Adipose tissue (tissue), 3 donors: ENCODE measurements around the gene AKR1D1. TPM values are rescaled to one million over a fixed set of nuclear protein-coding genes. Genes with fewer than 3 reads are reported as not detected.
"Not testable (repeated sequence)": the region's sequence is repeated elsewhere in the genome, so short reads cannot be mapped to it uniquely, and the experiment has no call there.

Experiments
- H3K27ac ChIP-seq: one replicate; pipeline ENCODE4 v1.5.1; 2013; ENCODE audit warnings: low read depth, low read length
- WGBS, 3 donors: extraction: QIAGEN DNeasy Blood & Tissue Kit; methylation state at CpG; one replicate each; pipeline ENCODE4 v1.1.7; 2013; 5-methylcytosine and 5-hydroxymethylcytosine counted together
- polyA plus RNA-seq, 3 donors: library from polyadenylated mRNA; stranded (reverse); fragments of 200-250 nt; gene quantifications; one replicate each; pipeline ENCODE4 v1.2.3, GENCODE V29; 2013
- donor health status: healthy with polysubstance abuse.
- donor health status: Bipolar disorder and iron deficiency.
- donor health status: healthy.

Gene AKR1D1, protein sequence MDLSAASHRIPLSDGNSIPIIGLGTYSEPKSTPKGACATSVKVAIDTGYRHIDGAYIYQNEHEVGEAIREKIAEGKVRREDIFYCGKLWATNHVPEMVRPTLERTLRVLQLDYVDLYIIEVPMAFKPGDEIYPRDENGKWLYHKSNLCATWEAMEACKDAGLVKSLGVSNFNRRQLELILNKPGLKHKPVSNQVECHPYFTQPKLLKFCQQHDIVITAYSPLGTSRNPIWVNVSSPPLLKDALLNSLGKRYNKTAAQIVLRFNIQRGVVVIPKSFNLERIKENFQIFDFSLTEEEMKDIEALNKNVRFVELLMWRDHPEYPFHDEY
- polyA plus RNA-seq, result not detected

DNA sequence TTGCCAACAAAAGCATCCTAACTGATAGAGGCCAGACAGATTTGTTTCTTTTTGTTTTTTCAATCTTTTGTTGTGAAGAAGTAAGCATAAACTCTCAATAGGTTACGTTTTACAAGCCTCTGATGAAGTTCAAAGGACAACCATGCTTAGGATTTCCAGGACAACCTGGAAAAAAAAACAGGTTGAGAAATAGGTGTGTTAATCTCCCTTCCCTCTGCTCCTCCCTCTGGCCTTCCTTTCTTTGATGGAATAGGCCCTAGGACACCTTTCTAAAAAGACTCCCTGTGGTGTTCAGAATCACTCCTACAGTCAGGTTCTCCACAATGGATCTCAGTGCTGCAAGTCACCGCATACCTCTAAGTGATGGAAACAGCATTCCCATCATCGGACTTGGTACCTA, at the start of gene AKR1D1:
TSS of gene AKR1D1 (plus strand) at position 264 of the 400 bp plus-strand sequence. CDS start at position 324, 60 bp downstream.
- 84 to 90% (median 85%) methylated on average over 3 of the region's 3 CpGs for WGBS, 3 donors
- no peak within 1 kb of the TSS for H3K27ac ChIP-seq

DNA sequence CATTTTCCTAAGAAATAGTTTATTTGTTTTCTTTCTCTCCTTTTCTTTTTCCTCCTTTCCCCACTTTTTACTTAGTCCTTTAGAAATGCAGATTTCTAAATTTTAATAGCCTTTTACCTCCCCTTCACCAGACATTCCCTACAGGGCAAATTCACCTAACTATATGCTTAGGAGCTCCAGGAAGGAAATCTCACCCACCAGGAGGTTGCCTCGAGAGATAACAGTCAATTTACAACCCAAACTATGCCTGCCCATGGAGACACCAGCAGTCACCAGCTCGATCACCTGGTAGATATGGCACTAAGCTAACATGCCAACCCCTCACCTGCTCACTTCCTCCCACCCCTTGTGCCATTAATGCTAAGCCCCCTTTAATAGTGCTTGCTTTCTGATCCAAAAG, 49.2 kb upstream of the AKR1D1 start:
- 23 to 45% (median 36%) methylated on average over 2 of the region's 2 CpGs for WGBS, 3 donors
- no peak overlapping the region for H3K27ac ChIP-seq

DNA sequence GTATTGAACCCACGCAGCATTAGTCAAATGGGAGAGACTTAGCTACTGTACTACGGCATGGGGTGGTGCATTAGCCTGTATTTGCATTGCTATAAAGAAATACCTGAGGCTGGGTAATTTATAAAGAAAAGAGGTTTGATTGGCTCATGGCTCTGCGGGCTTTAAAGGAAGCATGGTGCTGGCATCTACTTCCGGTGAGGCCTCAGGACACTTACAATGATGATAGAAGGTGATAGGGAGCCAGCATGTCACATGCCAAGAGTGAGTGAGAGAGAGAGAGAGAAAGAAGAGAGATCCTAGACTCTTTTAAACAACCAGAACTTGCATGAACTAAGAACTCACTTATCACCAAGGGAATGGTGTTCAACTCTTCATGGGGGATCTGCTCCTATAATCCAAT, 47.1 kb upstream of the AKR1D1 start:
- 82 to 85% (median 83%) methylated on average over 4 of the region's 4 CpGs for WGBS, 3 donors
- H3K27ac ChIP-seq, result no peak overlapping the region

DNA sequence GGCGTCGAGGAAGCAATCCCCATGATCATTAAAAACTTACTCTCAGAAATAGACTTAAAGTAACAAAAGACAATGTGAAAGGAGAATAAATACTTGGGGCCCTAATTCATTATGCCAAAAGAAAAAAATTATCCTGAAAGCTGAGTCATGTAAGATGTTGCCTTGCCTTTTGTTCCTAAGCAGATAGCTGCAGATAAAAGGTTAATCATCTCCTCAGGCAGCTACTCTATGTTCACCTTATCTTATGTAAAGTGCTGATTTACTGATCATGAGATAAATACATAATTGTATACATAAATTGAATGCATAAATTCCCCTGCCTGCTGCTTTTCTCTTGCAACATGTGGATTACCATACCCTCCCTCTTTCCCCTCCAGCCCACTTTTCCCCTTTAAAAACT, 46.3 kb upstream of the AKR1D1 start:
- 79 to 82% (median 79%) methylated on average over 2 of the region's 2 CpGs for WGBS, 3 donors
- no peak overlapping the region for H3K27ac ChIP-seq

DNA sequence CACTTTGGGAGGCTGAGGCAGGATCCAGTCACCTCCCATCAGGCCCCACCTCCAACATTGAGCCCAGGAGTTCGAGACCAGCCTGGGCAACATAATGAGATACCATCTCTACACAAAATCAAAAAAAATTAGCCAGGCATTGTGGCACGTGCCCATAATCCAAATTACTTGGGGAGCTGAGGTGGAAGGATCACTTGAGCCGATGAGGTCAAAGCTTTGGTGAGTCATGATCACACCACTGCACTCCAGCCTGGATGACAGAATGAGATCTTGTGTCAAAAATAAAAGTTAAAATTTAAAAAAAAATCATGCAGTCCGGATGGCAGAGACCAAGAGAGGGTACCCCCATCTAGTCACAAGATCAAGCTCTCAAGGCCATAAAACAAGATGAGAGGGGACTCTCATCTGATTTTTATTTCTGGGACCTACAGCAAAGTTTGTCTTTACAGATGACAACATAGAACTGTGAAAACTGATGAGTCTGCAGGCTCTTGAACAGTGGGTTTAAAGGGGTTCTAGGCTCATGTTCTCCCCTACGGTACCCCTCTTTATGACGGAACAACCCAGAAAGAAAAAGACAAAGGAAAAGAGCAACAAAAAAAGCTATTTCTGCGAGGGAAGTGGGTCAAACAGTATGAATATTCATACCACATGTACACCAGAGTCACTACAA, 45.4 kb upstream of the AKR1D1 start:
- H3K27ac ChIP-seq, result no peak overlapping the region
- WGBS, 3 donors, result 85 to 86% (median 86%) methylated on average over 7 of the region's 7 CpGs

DNA sequence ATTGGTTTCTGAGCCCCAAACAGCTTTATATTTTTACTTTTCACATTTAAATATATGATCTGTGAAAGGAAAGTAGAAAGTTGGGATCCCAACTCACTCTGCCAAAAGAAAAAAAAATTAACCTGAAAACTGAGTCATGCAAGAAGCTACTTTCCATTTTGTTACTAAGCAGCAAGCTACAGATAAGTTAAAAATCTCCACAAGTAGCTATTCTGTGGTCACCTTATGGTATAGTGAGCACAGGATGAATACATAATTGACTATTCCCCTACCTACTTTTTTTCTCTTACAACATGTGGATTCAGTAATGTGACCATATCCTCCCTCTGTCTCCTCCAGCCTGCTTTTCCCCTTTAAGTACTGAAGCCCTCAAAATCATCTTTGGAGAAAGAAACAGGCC, 44.1 kb upstream of the AKR1D1 start:
- no peak overlapping the region for H3K27ac ChIP-seq

DNA sequence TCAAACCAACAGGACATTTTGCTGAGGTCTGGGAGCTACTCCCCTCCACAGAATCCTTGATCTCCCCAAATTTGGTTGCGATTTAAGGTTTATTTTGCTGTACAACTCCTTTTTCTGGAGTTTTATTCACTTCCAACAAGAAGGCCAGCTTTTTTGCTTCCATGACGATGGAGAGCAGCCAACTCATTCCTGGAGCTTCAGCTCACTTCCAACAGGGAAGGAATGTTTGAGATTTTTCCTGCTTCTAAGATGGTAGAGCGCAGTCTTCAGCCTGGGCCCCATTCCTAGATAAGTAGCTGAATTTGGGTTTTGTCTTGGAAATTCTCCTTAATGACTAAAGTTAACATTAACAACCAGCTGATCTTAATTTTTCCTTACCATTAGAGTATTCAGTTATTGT, 43.5 kb upstream of the AKR1D1 start:
- 84 to 89% (median 85%) methylated on average over 3 of the region's 3 CpGs for WGBS, 3 donors
- no peak overlapping the region for H3K27ac ChIP-seq

DNA sequence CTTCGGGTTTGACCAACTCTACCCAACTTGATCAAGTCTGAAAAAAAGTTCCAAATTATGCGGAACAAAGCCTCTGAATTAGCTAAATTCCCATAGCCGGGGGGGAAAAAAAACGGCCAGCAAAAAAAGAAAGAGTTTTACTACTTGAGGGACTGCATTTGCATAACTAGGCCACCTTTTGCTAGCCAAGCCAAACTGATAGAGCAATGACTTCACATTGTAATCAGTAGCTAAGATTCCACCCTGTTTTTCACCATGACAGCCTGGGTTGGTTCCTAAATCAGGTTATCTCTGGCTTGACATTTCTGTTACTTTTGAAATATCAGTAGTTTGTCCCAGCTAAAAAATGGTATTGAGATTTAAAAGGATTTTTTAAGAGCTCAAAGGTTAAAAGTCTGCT, 43.0 kb upstream of the AKR1D1 start:
- 91 to 95% (median 91%) methylated on average over 4 of the region's 4 CpGs for WGBS, 3 donors
- H3K27ac ChIP-seq, result no peak overlapping the region

DNA sequence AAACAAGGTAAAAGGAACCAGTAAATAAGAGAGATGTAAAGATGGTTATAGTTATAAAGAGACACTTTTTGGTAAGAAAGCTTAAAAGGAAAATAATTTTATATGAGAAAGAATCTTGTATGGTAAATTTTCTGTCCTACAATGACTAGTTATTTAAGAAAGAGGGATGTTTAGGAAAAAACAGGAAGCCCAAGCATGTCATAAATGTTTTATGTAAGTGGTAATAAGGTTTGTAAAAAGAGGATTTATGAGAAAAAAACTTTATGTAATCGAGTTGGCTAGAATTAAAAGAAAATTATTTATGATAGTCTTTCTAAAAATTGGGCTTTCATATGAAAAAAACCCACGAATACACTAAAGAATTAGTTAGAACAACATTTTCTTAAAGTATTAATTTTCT, 40.1 kb upstream of the AKR1D1 start:
- 50 to 63% (median 62%) methylated on average over 2 of the region's 2 CpGs for WGBS, 3 donors

DNA sequence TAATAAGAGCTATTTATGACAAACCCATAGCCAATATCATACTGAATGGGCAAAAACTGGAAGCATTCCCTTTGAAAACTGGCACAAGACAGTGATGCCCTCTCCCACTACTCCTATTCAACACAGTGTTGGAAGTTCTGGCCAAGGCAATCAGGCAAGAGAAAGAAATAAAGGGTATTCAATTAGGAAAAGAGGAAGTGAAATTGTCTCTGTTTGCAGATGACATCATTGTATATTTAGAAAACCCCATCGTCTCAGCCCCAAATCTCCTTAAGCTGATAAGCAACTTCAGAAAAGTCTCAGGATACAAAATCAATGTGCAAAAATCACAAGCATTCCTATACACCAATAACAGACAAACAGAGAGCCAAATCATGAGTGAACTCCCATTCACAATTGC, 36.2 kb upstream of the AKR1D1 start:
- H3K27ac ChIP-seq, result not testable (repeated sequence)
- WGBS, 3 donors, result 57 to 78% (median 60%) methylated on average over 1 of the region's 1 CpG

More for the DNA sequence above, 40.1 kb upstream of the AKR1D1 start:
- H3K27ac ChIP-seq, result no peak overlapping the region

DNA sequence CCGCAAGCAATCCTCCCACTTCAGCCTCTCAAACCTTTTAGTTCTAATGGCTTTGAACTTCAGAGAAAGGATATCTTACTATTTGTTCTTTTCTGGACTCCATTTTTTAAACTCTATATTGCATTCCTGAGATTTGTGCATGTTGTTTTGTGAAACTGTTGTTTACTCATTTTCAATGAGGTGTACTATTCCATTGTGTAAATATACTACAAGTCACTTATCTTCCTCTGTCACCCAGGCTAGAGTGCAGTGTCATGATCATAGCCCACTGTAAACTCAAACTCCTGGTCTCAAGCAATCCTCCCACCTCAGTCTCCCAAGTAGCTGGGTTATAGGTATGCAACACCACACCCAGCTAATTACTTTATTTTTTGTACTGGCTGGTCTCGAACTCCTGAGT, 31.4 kb upstream of the AKR1D1 start:
- no peak overlapping the region for H3K27ac ChIP-seq
- WGBS, 3 donors, result 90 to 96% (median 90%) methylated on average over 2 of the region's 2 CpGs

DNA sequence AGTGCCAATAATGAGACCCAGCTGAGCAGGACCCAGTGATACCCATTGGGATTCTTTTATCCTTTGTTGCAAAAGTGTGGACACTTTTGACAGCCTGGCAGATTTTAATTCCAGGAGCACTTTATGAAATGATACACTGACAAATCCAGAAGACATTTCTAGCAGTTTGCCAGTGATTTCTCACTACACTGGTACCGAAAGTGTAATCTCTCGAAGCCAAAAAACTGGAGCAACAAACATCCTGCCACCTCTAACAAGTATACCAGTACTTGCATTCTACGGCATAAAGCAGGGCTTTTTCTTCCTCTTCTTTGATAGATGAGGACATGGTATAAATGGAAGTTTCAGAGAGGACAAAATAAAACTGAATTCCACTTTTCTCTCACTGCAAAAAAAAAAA, 28.4 kb upstream of the AKR1D1 start:
- 92 to 95% (median 92%) methylated on average over 3 of the region's 3 CpGs for WGBS, 3 donors
- no peak overlapping the region for H3K27ac ChIP-seq

DNA sequence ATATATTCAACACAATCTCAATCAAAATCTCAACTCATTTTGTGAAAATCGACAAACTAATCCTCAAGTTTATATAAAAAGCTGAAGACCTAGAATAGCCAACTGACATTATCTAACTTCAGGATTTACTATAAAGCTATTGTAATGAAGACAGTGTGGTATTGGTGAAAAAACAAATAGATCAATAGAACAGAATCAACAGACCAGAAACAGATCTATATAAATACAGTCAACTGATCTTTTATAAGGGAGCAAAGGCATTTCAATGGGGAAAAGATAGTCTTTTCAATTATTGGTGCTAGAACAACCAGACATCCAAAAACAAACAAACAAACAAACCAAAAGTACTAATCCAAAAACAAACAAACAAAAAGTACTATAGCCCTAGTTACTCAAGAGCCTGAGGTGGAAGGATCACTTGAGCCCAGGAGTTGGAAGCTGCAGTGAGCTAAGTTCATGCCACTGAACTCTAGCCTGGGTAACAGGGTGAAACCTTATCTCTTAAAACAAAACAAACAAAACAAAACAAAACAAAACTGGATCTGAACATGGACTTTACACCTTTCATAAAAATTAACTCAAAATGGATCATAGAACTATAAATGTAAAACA, 26.6 kb upstream of the AKR1D1 start:
- WGBS, 3 donors, result 87 to 95% (median 94%) methylated on average over 1 of the region's 1 CpG

DNA sequence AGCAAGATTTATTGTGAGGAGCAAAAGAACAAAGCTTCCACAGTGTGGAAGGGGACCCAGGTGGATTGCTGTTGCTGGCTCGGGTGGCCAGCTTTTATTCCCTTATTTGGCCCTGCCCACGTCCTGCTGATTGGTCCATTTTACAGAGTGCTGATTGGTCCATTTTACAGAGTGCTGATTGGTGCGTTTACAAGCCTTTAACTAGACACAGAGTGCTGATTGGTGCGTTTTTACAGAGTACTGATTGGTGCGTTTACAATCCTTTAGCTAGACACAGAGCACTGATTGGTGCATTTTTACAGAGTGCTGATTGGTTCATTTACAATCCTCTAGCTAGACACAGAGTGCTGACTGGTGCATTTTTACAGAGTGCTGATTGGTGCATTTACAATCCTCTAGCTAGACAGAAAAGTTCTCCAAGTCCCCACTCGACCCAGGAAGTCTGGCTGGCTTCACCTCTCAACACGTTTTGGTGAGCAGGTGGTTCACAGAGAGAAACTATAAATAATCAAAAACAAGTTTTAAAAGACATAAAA, 24.5 kb upstream of the AKR1D1 start:
- 88 to 93% (median 88%) methylated on average over 7 of the region's 7 CpGs for WGBS, 3 donors
- not testable (repeated sequence) for H3K27ac ChIP-seq

More for the DNA sequence above, 26.6 kb upstream of the AKR1D1 start:
- no peak overlapping the region for H3K27ac ChIP-seq

DNA sequence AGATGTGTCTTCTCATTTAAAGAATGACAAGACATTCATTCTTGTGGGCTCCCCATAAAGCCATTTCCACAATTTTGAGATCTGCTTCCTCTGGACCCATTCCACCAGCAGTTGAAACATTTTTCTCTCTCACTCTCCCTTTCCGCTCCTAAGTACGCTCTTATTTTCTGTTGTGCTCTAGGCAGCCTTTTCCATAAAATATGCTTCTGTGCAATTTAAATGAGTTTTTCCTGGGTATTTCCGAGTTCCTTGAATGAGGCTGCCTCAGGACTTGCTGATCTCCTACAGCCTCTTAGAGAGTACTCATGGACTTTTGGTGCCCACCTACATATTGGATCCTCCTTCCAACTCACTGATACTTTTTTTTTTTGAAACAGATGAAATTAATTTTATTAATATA, 23.6 kb upstream of the AKR1D1 start:
- WGBS, 3 donors, result 87 to 90% (median 90%) methylated on average over 3 of the region's 3 CpGs
- H3K27ac ChIP-seq, result no peak overlapping the region

DNA sequence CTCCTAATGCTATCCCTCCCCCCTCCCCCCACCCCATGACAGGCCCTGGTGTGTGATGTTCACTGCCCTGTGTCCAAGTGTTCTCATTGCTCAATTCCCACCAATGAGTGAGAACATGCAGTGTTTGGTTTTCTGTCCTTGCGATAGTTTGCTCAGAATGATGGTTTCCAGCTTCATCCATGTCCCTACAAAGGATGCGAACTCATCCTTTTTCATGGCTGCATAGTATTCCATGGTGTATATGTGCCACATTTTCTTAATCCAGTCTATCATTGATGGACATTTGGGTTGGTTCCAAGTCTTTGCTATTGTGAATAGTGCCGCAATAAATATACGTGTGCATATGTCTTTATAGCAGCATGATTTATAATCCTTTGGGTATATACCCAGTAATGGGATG, 20.6 kb upstream of the AKR1D1 start:
- WGBS, 3 donors, result 89 to 100% (median 96%) methylated on average over 1 to 2 of the region's 4 CpGs
- not testable (repeated sequence) for H3K27ac ChIP-seq

DNA sequence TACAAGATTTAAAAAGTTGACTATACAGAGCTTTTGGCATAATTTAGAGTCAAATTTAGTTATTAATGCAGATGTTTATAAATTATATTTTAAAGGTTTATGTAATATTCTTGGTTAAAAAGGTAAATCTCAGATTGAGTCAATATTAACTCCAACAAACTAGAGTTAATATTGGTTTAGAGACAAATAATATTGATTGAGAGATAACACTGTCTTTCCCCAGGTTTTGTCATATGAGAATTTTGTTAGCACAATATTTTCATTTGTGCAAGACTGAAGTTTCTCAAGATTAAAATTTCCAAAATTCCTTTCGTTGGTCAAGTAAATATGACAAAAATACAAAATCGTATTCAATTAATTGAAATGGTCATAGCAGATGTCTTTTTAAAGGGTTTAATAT, 12.9 kb upstream of the AKR1D1 start:
- 25 to 94% (median 88%) methylated on average over 2 of the region's 2 CpGs for whole genome bisulfite sequencing, 3 donors
- no peak overlapping the region for H3K27ac ChIP-seq

DNA sequence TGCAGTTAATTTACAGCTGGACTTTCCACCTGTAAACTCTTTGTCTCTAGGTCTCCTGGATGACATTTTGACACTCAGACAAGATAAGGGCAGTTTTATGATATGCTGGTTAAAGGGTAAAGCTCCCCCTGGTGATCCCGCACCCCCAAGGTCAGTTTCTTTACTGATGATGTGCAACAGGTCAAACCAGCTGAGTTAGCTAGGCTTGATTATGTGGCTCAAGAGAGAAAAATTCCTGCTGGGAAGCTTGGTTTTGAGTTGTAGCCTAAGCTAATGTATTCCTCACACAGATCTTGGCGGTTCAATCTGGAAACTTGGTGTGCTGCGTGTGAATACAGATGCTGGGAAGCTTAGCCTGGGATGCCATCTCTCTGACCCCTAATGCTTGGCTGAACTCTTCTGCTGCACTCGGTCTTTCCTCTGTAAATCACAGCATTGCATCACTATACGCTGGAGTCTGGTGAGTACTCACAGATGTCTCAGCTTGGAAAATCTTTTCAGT, 11.4 kb upstream of the AKR1D1 start:
- 56 to 60% (median 57%) methylated on average over 5 of the region's 5 CpGs for WGBS, 3 donors
- H3K27ac ChIP-seq, result no peak overlapping the region

DNA sequence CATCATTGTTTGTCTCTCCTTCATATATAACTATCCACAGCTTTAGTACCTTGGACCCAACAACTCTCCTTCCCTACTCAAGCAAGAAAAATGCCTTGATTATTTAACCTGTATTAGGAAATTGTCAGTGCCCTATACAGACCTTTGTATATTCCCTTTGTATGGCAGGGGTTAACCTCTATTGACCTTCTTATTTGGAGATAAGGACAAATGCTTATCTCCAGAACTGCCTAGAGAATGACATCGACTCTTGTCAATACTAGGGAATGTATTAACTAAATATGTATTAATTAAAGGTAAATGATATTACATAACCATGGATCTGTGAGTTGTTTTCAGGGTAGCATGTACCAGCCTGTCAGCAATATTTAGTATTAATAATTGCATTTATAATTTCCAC, 10.4 kb upstream of the AKR1D1 start:
- 19 to 60% (median 59%) methylated on average over 1 of the region's 1 CpG for WGBS, 3 donors
- H3K27ac ChIP-seq, result no peak overlapping the region
